Spleen (tissue), 11 donors: ENCODE data around the gene UBASH3B. TPM values are rescaled to one million over a fixed set of nuclear protein-coding genes. Genes with fewer than 3 reads are reported as not detected.

Source experiments
- DNase-seq: peaks from one replicate; pipeline ENCODE4 v3.0.0-alpha.2; 2020
- H3K27ac ChIP-seq, 8 donors: fragments of 200-600 bp; sonication (generic) in 7 of 8; 1 replicate in 4 of 8; 2 replicates in 4 of 8; pipeline versions ENCODE4 v1.5.0 to v1.8.0; 2016 to 2021; ENCODE audit warnings: inconsistent platforms in 4 of 8, mild to moderate bottlenecking in 4 of 8, moderate library complexity in 1 of 8
- H3K27me3 ChIP-seq, 7 donors: fragments of 200-600 bp; sonication (generic) in 6 of 7; replicated peaks in 1 of 7; 1 replicate in 4 of 7; 2 replicates in 3 of 7; pipeline versions ENCODE4 v1.5.0 to v1.8.0; 2016 to 2021; ENCODE audit warnings: inconsistent platforms in 3 of 7, mild to moderate bottlenecking in 1 of 7
- H3K36me3 ChIP-seq, 6 donors: fragments of 200-600 bp; sonication (generic) in 5 of 6; 1 replicate in 4 of 6; 2 replicates in 2 of 6; pipeline versions ENCODE4 v1.5.0 to v1.8.0; 2016 to 2021; ENCODE audit warnings: inconsistent platforms in 2 of 6
- H3K4me1 ChIP-seq, 6 donors: fragments of 200-600 bp; sonication (generic) in 5 of 6; 1 replicate in 3 of 6; 2 replicates in 3 of 6; pipeline versions ENCODE4 v1.5.0 to v1.8.0; 2016 to 2021; ENCODE audit warnings: inconsistent platforms in 3 of 6
- H3K4me3 ChIP-seq, 8 donors: fragments of 200-600 bp; sonication (generic) in 7 of 8; 1 replicate in 4 of 8; 2 replicates in 4 of 8; pipeline versions ENCODE4 v1.5.0 to v1.8.0; 2016 to 2021; ENCODE audit warnings: inconsistent platforms in 4 of 8, mild to moderate bottlenecking in 4 of 8, moderate library complexity in 2 of 8
- H3K9me3 ChIP-seq, 8 donors: fragments of 200-600 bp; sonication (generic) in 7 of 8; 1 replicate in 4 of 8; 2 replicates in 4 of 8; pipeline versions ENCODE4 v1.5.0 to v1.8.0; 2016 to 2021; ENCODE audit warnings: inconsistent platforms in 4 of 8
- CTCF ChIP-seq, 11 experiments: fragments of 200-600 bp in 7 of 11; fragments of 450-650 bp in 4 of 11; sonication (generic) in 4 of 11; IDR thresholded peaks in 8 of 11; conservative IDR thresholded peaks in 3 of 11; 1 replicate in 7 of 11; 2 replicates in 4 of 11; pipeline versions ENCODE4 v1.4.0 to v1.8.0; 2016 to 2021; ENCODE audit warnings: antibody characterized with exemption in 11 of 11, inconsistent platforms in 4 of 11, mild to moderate bottlenecking in 1 of 11
- POLR2A ChIP-seq, 3 donors: fragments of 450-650 bp; IDR thresholded peaks; one replicate each; pipeline ENCODE4 v1.5.1; 2017; ENCODE audit warnings: antibody characterized with exemption in 3 of 3, mild to moderate bottlenecking in 1 of 3
- POLR2AphosphoS5 ChIP-seq, 3 donors: sonication (generic); formaldehyde crosslinking; IDR thresholded peaks; one replicate each; pipeline ENCODE4 v1.5.1; 2017; ENCODE audit warnings: antibody characterized with exemption in 3 of 3
- WGBS, 5 donors: extraction: QIAGEN DNeasy Blood & Tissue Kit in 3 of 5; methylation state at CpG; one replicate each; pipeline versions ENCODE4 v1.1.5 to v1.1.7; 2013 to 2018; 5-methylcytosine and 5-hydroxymethylcytosine counted together
- intact Hi-C: fragments of 100-400 bp; cut with DNase I; formaldehyde crosslinking; loops from one replicate; pipeline ENCODE4 v1.15.0; 2023; ENCODE audit warnings: low total_unique reads
- polyA plus RNA-seq, 3 donors: library from polyadenylated mRNA; stranded (reverse); fragments of 200-250 nt; gene quantifications; one replicate each; pipeline ENCODE4 v1.2.1, GENCODE V29; 2013
- total RNA-seq, 7 donors: library from RNA; depleted of rRNA in 3 of 7; stranded (reverse); fragments of >200 nt in 3 of 7; fragmentation: NEBNext Ultra II Directional in 4 of 7; extraction: Animal tissue kit (Norgen Biotek cat#: 25700) in 4 of 7; gene quantifications; one replicate each; pipeline versions ENCODE4 v1.1.0 to v1.2.1, GENCODE V29; 2016 to 2021
- donor health status: healthy with polysubstance abuse.
- donor health status: DM: no; HTN: no; CAD: no; lungs with moderate emphysema.
- donor health status: DM: no; HTN: no; CAD: no.
- donor health status: Bipolar disorder and iron deficiency.
- donor health status: healthy.
- donor health status: DM: no; HTN: no; CAD: no.
- donor health status: DM: yes; HTN: yes; CAD: no.

Gene UBASH3B
- total and polyA plus RNA-seq, 10 donors = 4.4 to 190 (median 77.9) TPM

GRCh38 chr11:122632181-122632824 lies 23.2 kb upstream of the UBASH3B start:
- intact Hi-C loops = loop anchor here (5.0 to 10.0 kb wide), 3 partner anchors 125 to 220 kb away; no protein-coding TSS in a partner anchor
- no peak overlapping the region for H3K4me3 ChIP-seq
- peaks cover 0 to 5% (median 0%) of the 10 kb centered on the region in 7 donors for H3K27me3 ChIP-seq
- H3K36me3 ChIP-seq = no peaks in the 10 kb centered on the region
- peaks cover 0 to 30% (median 19%) of the 10 kb centered on the region in 6 donors for H3K4me1 ChIP-seq
- H3K27ac ChIP-seq = no peak overlapping the region
- 44 to 72% (median 68%) methylated on average over 11 of the region's 11 CpGs for WGBS, 5 donors
- DNase-seq = no peak
- H3K9me3 ChIP-seq = no peaks in the 10 kb centered on the region
- TF ChIP-seq POLR2AphosphoS5 (IDR thresholded peaks at IDR 0.05) = no peak
- no peak for TF ChIP-seq POLR2A (IDR thresholded peaks at IDR 0.05)
- TF ChIP-seq CTCF (IDR thresholded peaks at IDR 0.05 in 8 of 11, conservative IDR thresholded peaks at IDR 0.05 in 3 of 11) = no peak

- H3K9me3 ChIP-seq = no peaks in the 10 kb centered on the region
- TF ChIP-seq CTCF (IDR thresholded peaks at IDR 0.05 in 8 of 11, conservative IDR thresholded peaks at IDR 0.05 in 3 of 11) = peak; percentile 20 to 68 (median 57)
- TF ChIP-seq POLR2AphosphoS5 (IDR thresholded peaks at IDR 0.05) = no peak
- peaks cover 0 to 5% (median 0%) of the 10 kb centered on the region in 7 donors for H3K27me3 ChIP-seq
- intact Hi-C loops = loop anchor here (5.0 to 10.0 kb wide), 3 partner anchors 124 to 219 kb away; no protein-coding TSS in a partner anchor
- H3K27ac ChIP-seq = no peak overlapping the region
- peaks cover 0 to 36% (median 19%) of the 10 kb centered on the region in 6 donors for H3K4me1 ChIP-seq
- H3K4me3 ChIP-seq = no peak overlapping the region
- H3K36me3 ChIP-seq = no peaks in the 10 kb centered on the region
- WGBS, 5 donors = 40 to 71% (median 53%) methylated on average over 8 of the region's 8 CpGs
- no peak for DNase-seq
Measured at GRCh38 chr11:122633219-122633829, 22.2 kb upstream of the UBASH3B start.

- 57 to 86% (median 62%) methylated on average over 8 of the region's 8 CpGs for WGBS, 5 donors
- H3K4me1 ChIP-seq = peaks cover 0 to 25% (median 11%) of the 10 kb centered on the region in 6 donors
- H3K27me3 ChIP-seq = peaks cover 0 to 5% (median 0%) of the 10 kb centered on the region in 7 donors
- intact Hi-C loops = loop anchor here (5.0 to 10.0 kb wide), 3 partner anchors 123 to 218 kb away; no protein-coding TSS in a partner anchor
- H3K4me3 ChIP-seq = no peak overlapping the region
- no peak for TF ChIP-seq CTCF (IDR thresholded peaks at IDR 0.05 in 8 of 11, conservative IDR thresholded peaks at IDR 0.05 in 3 of 11)
- no peak for TF ChIP-seq POLR2A (IDR thresholded peaks at IDR 0.05)
- no peak for TF ChIP-seq POLR2AphosphoS5 (IDR thresholded peaks at IDR 0.05)
- H3K27ac ChIP-seq = no peak overlapping the region
- H3K9me3 ChIP-seq = no peaks in the 10 kb centered on the region
- peak; percentile 77 for DNase-seq
- H3K36me3 ChIP-seq = no peaks in the 10 kb centered on the region
Measured at GRCh38 chr11:122634501-122634900, 21.0 kb upstream of the UBASH3B start.

- Histone ChIP-seq H3K27ac (no peak overlapping the region), H3K9me3 (no peaks in the 10 kb centered on the region), H3K36me3 (no peaks in the 10 kb centered on the region), H3K4me1 (peaks cover 0 to 19% (median 8%) of the 10 kb centered on the region in 6 donors), H3K27me3 (no peaks in the 10 kb centered on the region), H3K4me3 (no peak overlapping the region)
- 14 to 27% (median 17%) methylated on average over 6 of the region's 6 CpGs for WGBS, 5 donors
- no peak for DNase-seq
- intact Hi-C loops = loop anchor here (10.0 kb wide), 1 partner anchor 147 kb away; no protein-coding TSS in a partner anchor
- TF ChIP-seq POLR2AphosphoS5 (IDR thresholded peaks at IDR 0.05) (peak in 1 of 3 donors; percentile 16), POLR2A (IDR thresholded peaks at IDR 0.05) (no peak)
Measured at GRCh38 chr11:122637541-122637940, 18.0 kb upstream of the UBASH3B start.
